ENCODE results near the gene PDE3B.
"Not testable (repeated sequence)": the region's sequence is repeated elsewhere in the genome, so short reads cannot be mapped to it uniquely, and the experiment has no call there.

Gene PDE3B

DNA sequence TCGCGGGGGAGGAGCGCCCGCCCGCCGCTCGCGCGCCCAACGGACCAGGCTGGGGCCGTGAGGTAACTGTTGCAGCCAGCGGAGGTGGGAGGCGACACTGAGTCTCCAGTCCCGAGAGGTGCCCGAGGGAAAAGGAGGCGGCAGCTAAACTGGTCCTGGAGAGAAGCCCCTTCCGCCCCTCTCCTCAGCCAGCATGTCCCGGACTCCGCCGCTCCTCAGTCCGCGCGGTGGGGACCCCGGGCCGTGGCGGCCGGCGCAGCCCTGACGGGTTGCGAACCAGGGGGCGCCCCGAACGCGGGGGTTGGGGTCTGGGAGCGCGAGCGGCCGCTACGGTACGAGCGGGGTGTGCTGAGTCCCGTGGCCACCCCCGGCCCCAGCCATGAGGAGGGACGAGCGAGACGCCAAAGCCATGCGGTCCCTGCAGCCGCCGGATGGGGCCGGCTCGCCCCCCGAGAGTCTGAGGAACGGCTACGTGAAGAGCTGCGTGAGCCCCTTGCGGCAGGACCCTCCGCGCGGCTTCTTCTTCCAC is at the start of gene PDE3B:
TSS of gene PDE3B (plus strand) at position 108 of the 529 bp plus-strand sequence. CDS start at position 380, 272 bp downstream.
- peak; percentile 82 for DNase-seq

DNA sequence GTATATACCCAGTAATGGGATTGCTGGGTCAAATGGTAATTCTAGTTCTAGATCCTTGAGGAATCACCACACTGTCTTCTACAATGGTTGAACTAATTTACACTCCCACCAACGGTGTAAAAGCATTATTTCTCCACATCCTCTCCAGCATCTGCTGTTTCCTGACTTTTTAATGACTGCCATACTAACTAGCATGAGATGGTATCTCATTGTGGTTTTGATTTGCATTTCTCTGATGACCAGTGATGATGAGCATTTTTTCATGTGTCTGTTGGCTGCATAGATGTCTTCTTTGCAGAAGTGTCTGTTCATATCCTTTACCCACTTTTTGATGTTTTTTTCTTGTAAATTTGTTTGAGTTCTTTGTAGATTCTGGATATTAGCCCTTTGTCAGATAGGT is 48.3 kb upstream of the PDE3B start:
- not testable (repeated sequence) for DNase-seq

DNA sequence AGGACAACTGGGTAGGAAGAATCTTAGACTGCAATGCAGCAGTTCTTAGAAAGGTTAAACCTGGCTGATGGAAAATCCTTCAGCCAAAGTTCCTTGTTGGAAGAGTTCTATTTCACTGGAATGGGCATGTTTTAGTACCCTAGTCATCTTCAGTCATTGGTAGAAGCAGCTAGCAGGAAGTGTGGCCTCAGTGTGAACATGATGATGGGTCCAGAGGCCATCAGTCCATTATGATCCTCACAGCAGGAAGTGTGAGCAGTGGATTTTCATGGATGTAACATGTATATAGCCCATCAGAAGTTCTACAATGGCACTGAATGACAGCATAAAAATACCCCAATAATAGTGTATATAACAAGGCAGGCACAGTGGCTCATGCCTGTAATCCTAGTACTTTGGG is 35.9 kb upstream of the PDE3B start:
- no peak for DNase-seq

DNA sequence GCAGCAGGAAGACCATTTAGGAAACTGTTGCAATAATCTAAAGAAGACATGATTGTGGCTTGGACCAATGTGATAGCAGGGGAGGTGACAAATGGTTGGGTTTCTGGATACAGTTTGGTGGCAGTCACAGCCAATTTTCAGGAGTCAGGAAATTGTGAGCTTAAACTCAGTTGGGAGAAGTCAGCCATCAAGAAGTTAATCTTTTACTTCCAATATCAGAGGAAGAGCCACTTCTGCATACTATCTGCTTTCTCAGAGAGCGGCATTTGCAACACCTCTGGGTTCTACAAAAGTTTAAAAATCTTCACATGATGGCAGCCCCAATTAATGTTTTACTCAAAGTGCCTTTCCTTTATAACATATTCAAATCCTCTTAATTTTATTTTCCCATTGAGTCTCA is 33.7 kb upstream of the PDE3B start:
- no peak for DNase-seq

DNA sequence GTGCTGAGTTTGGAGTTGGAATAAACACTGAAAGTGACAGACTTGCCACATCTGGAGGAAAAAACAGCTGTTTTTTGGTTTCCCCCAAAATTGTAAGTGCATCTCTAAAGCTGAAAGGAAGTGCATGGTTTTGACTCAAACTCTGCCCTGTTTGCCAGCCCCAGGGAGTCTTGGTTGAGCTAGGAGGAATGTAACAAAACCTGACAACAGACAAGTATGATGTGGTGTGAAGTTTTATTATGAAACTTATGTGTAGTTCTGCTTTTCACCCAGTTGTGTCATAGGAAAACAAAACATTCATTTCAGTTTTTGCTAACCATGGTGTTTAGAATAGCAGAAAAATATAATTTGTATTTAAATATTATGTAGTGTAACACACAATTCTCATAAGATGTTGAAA is 31.7 kb upstream of the PDE3B start:
- DNase-seq: no peak

DNA sequence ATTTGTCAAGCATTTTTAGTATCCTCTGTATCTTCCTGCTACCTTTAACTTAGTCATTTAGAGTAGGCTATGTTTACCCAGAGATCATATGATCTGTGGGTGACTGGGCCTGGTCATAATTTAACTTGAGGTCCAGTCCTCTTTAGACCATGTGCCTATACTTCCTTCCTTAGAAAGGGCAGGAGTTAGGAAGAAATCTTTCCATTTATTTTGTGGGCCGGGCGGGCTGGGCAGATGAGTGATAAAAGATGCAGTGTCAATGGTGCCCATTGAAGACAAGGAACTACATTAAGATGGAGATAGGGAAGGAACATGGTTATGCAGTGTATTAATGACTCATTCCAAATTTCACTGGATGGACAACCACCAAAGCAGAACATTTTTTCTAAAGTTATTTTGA is 30.9 kb upstream of the PDE3B start:
- DNase-seq: no peak

DNA sequence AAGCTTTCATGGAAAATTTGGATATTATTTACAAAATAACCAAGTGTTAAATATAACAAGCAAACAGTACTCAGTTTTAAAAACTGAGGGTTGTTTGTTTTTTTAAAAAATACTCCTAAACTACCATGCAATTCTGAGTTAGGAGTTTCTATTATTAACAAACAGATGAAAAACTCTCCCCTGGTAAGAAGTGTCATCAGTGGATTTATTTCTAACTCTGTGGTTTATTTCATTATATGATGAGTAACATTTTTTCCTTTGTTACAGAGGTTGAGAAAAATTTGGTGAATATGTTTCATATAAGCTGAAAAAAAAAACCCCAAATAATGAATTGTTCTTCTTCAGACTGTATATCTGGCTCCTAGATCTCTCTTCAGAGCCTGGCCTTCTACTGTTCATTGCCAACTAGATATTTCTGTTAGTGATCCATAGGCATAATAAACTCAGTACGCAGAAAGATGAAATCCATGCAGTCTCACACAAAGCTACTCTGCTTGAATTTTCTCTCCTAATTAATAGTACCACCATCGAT is 29.4 kb upstream of the PDE3B start:
- DNase-seq: no peak

DNA sequence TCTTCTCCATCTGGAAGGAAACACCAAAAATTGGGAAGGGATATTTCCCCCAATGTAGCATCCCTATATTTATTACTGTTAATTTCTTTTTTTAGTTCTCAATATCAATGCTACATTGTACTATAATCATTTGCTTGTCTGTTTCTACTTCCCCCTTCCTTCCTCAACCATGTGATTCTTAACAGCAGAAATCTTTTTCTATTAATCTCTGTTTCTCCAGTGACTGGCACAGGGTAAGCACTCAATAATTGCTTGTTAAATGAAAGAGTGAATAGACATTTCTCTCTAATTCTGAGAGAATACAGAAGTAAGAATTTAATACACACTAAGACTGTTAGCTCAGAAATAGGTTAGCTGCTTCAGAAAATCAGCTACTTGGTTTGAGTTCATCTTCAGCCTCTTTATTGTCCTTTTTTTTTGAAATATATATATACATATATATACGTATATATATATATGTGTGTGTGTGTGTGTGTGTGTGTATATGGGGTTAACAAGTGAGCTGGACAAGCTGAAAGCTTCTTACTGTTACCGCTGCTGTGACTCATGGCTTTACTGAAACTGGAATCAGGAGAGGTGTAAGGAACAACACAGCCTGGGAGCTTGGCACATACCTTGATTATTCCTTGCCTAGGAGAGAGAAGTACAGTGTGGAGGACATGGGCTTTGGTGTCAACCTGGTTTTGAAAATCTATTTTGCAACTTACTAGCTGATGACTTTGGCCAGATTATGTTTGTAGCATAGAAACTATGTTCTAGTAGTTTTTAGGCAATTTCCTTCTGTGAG is 26.2 kb upstream of the PDE3B start:
- no peak for DNase-seq

DNA sequence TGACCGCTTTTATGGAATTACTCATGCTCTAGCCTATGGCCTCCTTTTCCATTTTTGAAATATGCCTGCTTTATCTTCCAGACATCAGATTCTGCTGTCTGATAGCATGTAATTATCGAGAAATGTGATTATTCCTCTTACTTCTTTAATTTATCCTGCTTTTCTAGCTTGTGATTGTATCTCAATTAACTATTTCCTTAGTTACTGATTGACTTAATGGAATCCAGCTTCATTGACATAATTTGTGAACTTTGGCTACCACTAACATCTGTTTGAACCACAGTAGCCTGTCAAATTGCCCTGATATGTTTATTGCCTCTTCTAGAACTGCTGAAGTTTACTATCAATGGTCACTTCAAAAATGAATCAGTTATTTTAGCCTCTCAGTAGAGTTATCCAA is 25.5 kb upstream of the PDE3B start:
- no peak for DNase-seq

DNA sequence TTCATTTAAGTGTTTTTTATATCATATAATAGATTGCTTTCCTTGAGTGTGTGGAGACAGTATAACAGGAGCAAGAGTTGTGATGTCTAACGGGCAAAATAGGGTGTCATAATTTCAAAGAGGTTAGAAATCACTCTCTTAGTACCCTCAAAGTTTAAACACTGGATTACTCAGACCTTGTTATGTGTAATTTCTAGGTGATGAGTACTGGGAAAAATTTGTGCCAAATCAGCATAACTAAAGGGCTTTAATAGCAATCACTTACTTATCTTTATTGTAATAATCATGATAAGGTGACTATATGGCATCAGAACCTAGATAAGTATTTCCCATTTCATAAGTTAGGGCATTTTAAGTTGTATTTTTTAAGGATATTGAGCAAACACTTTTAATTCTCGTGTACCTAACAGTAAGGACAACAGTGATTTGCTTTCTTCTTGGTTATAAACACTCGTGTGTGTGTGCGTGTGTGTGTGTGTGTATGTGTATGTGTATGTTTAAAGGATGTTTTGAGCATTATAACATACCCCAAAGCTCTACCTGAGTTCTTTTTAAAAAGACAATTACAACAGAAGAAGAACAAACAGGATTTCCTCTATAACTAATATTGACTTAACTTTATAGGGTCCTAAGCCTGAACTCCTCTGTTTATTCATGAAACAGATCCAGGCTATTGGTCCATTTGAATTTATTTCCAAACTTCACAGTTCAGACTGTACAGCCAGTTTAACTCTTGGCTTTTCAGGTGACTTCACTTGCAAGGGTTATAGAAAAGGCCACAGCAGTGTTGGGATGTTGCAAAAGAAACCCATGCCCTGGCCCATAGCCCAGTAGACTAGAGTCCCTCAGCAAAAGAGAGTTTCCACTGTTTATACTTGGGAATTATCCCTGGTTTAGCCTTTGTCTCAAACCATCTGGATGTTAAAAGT is 23.7 kb upstream of the PDE3B start:
- no peak for DNase-seq

DNA sequence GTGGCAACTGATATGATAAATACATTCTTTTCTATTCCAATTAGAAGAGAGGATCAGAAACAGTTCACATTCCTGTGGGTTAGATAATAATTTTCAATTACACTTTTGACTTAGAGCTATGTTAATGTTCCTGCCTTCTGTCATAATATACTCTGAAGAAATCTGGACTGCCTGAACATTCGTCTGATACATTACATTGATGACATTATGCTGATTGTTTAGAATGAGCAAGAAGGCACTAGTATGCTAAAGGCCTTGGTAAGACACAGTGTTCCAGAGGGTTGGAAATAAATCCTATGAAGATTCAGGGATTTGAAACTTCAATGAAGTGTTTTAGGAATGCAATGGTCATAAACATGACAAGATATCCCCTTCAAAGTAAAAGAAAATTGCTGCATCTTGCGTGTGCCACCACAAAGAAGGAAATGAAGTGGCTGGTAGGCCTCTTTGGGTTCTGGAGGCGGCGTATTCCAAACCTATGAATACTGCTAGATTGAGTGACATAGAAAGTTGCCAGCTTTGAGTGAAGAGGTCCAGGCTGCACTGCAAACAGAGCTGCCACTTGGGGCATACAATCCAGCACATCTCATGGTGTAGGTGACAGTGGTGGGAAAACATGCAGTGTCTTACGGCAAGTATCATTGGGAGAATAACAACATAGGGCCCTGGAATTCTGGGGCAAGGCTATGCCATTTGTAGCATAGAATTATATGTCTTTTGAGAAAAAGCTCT is 21.2 kb upstream of the PDE3B start:
- DNase-seq: no peak

DNA sequence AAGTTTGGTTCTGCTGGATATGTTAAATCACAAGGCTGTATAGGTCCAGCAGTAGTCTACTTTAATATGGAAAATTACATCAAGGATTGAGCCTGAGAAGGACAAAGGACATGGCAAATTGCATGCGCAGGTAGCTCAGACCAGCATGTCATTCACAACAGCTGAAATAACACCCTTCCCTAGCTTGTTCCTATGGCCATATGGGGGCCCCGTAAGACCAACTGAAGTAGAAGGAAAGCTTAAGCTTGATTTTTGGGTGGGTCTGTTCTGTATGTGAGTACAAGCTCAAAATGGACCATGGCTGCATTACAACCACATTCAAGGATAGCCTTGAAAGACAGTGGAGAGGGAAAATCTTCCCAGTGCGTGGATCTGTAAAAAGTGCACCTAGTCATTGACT is 20.6 kb upstream of the PDE3B start:
- no peak for DNase-seq

DNA sequence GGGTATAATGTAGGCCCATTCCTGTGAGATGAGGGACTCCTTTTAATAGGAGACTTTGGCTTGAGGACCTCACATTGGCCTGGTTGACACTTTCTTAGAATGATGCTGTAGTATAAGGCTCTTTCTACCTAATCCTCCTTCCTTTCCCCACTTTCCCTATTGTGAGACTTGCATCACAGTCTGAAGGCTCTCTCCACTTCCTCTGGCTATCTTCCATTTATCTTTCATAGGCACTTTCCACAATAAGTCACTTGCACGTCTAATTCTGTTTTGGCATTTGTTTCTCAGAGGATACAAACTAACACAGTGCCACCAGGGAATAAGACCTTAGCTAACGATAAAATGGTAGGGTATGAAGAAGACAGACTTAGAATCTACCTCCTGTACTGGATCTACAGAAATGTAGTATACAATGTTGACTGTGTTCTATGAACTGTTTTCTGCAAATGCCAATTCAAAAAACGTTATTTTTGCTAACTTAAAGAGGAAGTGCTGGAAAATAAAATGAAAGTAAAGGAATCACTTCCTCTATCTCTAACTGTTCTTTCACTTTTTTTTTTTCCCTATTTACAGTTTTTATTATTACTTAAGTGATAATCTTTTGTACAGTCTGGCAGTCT is 17.9 kb upstream of the PDE3B start:
- DNase-seq: no peak

DNA sequence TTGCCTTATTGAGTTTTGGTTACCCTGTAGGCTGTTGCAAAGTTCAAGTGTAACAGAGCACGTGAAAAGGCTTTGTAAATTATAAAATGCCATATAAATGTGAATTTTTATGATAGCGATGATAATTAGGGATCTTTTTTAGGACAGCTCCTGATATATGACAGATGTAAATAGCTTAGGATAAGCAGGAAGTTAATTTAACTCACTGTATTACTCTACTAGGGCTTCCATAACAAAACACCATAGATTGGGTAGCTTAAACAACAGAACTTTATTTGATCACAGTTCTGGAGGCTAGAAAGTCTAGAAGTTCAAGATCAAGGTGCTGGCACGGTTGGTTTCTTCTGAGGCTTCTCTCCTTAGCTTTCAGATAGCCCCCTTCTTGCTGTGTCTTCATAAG is 17.0 kb upstream of the PDE3B start:
- no peak for DNase-seq

DNA sequence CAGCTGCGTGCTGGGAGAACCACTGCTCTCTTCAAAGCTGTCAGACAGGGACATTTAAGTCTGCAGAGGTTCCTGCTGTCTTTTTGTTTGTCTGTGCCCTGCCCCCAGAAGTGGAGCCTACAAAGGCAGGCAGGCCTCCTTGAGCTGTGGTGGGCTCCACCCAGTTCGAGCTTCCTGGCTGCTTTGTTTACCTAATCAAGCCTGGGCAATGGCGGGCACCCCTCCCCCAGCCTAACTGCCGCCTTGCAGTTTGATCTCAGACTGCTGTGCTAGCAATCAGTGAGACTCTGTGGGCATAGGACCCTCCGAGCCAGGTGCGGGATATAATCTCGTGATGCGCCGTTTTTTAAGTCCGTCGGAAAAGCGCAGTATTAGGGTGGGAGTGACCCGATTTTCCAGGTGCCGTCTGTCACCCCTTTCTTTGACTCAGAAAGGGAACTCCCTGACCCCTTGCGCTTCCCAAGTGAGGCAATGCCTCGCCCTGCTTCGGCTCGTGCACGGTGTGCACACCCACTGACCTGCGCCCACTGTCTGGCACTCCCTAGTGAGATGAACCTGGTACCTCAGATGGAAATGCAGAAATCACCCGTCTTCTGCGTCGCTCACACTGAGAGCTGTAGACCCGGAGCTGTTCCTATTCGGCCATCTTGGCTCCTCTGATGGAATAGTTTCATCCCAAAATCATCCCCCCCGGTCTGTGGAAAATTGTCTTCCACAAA is 9.9 kb upstream of the PDE3B start:
- DNase-seq: not testable (repeated sequence)

DNA sequence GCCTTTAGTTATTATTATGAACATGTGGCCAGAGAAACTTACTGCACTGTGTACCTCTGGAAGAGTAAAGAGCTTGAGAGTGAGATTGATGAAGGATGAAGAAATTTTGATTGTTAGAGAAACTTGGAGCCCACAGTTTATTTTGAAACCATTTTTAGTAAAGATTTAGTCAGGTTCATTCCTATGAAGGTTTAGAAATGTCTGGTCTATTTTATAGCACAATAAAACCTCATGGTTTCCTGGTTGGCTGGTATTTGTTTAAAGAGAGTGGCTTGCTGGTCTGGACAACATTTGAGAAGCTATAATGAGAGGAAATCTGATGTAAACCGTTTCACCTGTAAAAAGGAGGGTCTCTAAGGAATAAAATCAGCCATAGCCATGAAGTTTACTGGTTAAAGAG is 8.8 kb upstream of the PDE3B start:
- no peak for DNase-seq

DNA sequence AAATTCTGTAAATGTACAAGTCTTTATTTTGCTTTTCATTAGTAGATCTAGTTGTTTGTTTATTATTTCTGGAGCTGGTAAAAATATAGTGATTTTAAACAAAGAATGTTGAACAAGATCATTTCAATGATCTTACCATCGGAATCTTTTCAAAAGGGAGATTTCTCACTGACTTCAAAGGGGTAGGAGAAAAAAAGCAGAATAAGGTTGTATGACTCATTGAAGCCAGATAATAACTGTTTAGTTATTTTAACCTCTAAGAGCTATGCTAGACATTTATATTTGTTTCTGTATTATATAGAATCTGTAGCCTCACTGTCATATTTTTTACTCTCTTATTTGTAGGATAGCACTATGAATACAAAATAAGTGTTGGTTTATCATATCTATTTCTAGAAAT is 8.1 kb upstream of the PDE3B start:
- no peak for DNase-seq

DNA sequence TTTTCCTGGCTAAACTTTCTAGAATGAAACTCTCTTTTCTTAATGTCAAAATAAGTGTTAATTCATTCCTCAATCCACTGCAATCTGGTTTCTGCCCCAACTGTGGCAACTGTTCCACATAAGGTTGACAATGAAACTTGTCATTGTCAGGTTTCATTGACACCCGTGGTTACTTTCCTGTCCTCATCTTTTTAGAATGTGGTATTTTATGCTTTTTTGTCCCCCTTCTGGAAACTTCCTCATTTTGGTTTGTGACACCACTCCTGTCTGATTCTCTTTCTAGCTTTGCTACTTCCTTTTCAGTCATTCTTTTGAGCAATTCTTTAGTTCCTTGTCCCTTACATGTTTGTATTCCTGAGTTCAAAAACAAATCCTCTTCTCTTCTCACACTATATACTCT is 7.5 kb upstream of the PDE3B start:
- no peak for DNase-seq

DNA sequence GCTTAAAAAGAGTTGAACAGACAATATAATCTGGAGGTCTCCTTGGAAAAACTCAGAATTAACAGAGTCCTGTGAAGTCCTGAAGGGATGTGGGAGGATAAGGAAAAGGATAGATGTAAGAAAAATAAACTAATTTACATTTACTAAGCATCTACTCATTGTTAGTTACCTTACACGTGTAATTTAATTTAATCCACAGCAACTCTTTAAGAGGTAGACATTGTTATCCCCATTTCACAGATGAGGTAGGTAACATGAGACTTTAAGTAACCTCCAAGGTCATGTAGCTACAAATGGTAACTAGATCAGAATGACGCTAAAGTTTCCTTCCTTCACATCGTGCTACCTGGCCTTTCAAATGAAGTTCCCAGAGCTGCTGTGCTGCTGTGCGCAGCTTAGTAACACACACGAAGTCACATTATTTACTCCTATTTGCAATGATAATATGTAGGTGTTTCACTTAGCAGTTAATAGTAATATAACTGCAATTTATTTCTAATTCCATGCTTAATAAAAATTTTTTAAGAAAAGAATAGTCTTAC is 5.7 kb upstream of the PDE3B start:
- no peak for DNase-seq

DNA sequence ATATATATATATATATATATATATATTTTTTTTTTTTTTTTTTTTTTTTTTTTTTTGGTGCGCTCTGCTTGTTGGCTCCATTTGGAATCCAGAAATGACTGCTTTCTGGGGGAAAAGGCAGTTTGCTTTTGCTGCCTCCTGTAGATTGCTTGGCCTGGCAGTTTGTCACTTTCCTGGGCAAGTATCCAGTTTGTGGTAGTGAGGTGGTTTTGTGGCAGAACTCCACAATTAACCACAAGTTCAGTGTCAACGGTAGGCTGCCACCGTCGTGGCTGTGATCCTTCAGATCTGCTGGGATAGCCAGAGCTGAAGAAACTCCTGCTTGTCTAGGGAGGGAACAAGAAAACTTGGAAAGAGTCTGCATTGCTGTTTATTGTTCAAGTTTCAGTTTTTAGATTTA is 5.0 kb upstream of the PDE3B start:
- peak; percentile 28 for DNase-seq

DNA sequence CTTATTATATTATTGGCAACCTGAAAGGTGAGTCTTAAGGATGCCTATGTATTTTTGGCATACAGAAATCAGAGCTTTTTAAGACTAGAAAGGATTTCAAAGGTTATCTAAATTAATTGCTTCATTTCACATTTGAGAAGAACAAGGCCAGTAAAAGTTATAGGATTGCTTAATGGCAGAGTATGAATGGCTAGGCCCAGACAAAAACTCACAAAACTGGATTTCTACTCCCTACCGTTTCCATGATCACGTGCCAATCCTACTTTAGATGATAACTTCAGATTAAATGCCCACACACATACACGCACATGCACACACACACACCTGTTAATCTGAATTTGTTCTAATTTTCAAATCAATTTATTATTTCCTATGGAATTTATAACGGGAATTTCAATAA is 1.8 kb upstream of the PDE3B start:
- no peak for DNase-seq

Data from left hindlimb (tissue), 1 donor.